ENCODE results near the gene PTPN2.
A peak's percentile ranks its signal among the peaks of the same experiment; 100 is the strongest.
"Not testable (repeated sequence)": the region's sequence is repeated elsewhere in the genome, so short reads cannot be mapped to it uniquely, and the experiment has no call there.

The PTPN2 gene

DNA sequence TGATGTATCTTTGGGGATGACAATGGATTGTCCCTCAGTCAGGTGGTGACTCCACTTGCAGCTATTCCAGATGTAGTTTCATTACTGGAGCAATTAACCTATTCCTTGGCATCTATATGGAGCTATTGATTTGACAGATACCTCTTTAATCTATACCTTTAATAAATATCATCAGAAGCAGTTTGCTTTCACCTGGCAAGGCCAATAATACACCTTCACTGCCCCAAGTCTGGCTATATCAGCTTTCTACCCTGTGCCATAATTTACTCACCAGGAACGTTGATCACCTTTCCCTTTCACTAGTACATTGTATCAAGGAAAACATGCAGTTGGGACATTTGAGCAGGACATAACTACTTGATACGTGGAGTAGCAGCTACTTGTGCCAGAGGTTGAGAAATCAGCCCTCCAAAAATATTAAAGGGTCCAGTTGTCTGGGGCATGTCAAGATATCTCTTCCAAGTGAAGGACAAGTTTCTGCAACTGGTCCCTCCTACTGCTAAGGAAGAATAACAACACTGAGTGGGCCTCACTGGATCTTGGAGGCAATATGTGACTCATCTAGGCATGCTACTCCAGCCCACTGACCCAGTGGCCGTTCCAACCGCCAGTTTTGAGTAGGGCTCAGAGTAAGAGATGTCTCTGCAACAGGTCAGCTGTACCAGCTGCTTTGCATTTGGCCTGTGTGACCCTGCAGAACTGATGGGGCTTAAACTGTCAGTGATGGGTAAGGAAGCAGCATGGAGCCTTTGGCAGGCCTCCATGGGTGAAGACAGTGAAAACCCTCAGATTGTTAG lies 114.2 kb downstream of the PTPN2 start:
- no peak for DNase-seq

DNA sequence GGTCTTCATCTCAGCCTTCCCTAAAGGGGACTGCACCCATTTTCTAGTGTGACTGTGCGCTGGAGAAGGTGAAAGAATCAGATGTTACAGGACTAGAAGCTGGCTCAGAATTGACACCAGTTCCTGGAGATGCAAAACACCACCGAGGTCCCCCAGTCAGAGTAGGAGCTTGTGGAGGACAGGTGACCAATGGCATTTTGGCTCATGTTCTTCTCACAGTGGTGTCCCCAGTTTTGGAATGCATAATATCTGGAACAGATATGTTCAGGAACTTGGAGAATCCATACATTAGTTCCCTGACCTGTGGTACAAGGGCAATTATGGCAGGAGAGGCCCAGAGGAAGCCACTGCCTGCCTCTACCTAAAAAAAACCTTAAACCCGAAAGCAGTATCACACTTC lies 114.9 kb downstream of the PTPN2 start:
- DNase-seq: no peak

DNA sequence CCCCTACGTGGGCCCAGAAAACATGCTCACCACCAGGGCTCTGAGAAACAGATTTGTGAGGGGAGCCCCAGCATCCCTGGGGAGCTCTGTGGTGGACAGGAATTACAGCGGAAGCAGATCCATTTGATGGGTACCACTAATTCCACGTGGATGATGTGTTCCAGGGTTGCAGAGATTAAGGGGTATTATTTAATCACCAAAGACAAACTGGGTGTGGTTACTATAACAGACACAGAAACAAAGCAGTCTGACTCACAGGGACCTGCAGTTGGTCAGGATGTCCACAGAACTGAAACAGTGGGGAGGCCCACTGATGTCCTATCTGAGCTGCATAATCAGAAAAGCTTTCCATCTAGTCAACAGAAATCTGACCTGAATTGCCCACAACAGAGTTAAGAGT lies 115.4 kb downstream of the PTPN2 start:
- DNase-seq: no peak

DNA sequence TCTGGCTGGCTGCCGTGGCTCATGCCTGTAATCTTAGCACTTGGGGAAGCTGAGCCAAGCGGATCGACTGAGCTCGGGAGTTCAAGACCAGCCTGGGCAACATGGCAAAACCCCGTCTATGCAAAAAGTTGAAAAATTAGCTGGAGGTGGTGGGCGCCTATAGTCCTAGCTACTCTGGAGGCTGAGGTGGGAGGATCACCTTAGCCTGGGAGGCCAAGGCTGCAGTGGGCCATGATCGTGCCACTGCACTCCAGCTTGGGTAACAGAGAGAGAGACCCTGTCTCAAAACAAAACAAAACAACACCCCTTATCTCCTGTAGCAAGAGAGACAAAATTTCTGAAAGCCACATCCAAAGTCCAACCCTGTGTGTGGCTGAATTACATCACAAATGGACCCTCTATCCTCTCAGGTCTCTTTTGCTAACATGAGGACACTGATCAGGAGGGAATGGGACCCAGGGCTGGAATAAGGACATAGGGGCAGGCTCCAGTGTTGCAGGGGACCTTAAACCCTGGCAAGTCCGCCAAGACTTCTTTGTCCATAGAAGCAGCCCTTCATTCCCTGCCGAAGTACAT lies 116.4 kb downstream of the PTPN2 start:
- no peak for DNase-seq

DNA sequence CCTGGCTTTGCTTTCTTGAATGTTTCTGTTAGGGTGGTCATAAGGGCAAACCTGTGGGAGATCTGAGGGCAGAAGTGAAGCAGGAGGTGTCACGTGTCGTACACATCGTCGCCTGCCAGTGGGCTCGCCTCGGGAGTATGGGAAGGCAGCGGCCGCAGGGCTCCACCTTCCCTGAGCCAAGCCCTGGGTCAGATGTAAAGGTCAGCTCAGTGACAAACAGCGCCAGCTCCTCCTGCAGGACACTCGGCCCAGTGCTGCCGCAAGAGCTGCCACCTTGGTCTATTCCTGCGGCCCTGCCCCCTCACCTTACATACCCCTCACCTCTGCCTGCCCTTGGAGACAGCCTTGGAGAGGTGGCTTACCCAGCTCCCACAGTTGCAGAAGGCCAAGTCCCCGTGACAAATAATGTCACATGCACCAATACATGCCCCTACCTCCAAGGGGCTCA lies 117.0 kb downstream of the PTPN2 start:
- DNase-seq: no peak

DNA sequence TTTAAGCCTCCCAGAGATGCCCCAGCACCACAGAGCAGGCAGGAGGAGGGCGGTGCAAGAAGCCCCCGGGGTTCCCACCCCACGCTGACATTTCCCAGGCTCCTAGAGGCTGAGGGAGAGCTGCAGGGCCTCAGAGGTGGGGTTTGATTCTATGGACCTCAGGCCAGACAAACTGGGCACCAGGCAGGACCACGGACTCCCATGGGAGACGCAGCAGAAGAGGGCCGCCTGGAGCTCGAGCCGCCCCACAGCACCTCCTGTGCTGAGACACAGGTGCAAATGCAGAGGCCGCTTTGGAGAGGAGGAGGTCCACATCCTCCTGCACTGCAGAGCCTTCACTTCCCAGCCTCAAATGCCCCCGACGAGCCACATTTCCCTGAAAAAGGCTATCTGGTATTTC lies 118.5 kb downstream of the PTPN2 start:
- DNase-seq: no peak

DNA sequence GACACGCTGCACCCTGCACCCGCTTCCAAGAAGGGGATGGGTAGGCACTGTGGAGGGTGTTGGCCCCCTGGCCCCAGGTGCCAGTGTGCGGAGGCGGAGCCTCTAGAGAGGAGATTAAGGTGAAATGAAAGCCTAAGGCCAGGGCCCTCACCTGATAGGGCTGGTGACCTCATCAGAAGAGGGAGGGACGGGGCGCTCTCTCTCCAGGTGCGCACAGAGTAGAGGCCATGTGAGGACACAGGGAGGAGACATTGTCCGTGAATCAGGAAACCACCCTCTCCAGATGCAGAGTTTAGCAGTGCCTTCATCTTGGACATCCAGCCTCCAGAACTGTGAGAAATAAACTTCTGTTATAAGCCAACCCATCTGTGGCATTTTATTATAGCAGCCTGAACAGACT lies 118.9 kb downstream of the PTPN2 start:
- no peak for DNase-seq

DNA sequence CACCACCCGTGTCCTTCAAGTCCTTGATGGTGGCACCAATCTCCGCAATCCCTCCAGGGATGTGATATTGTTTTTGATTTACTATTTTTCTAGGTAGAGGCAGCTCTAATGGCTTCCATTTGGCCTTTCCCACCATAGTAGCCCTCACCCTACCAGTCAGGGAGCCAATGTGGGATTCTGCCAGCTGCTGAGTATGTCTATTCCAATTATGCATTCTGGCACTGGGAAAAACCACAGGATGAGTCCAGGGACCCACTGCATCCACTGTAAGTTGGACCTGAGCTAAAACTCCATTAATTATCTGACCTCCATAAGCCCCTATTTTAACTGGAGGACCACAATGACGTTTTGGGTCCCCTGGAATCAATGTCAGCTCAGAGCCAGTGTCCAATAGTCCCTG lies 125.5 kb downstream of the PTPN2 start:
- not testable (repeated sequence) for DNase-seq

DNA sequence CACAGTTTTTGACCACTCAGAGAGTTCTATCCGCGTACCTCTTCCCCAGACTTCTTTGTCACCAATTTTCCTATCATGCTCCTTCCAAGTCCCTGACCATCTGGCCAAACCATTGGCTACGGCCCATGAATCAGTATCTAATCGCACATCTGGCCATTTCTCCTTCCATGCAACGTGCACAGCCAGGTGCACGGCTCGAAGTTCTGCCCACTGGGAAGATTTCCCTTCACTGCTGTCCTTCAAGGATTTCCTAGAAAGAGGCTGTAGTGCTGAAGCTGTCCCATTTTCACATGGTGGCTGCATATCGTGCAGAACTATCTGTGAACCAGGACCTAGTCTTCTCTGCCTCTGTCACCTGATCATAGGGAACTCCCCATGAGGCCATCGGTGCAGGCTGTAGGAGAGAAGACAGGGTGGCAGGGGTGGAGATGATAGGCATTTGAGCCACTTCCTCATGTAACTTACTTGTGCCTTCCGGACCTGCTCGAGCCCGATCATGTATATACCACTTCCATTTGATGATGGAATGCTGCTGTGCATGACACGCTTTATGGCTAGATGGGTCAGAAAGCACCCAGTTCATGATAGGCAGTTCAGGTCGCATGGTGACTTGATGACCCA lies 127.3 kb downstream of the PTPN2 start:
- not testable (repeated sequence) for DNase-seq

DNA sequence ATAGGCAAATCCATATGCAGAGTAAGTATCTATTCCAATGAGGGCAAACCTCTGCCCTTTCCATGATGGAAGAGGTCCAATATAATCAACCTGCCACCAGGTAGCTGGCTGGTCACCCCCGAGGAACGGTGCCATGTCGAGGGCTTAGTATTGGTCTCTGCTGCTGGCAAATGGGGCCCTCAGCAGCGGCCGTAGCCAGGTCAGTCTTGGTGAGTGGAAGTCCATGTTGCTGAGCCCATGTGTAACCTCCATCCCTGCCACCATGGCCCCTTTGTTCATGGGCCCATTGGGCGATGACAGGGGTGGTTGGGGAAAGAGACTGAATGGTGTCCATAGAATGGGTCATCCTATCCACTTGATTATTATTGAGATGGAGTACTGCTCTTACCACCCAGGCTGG lies 128.4 kb downstream of the PTPN2 start:
- DNase-seq: not testable (repeated sequence)

DNA sequence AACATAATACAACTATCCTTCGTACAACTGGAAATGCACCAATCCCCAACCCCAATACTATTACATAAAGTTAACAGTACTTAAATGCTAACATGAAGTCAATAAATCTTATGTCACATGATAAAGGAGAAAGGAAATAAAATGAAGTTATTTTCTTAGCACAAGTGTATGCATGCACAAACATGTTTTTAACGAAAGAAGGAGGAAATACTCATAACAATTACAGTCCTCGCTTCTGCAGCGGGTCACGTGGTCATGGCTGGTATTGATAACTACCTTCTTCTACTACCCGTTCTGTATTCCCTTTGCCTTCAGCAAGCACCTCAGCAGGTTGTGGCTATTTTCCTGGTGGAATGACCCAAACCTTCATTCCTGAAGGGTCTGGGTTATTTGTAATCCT lies 129.5 kb downstream of the PTPN2 start:
- no peak for DNase-seq

DNA sequence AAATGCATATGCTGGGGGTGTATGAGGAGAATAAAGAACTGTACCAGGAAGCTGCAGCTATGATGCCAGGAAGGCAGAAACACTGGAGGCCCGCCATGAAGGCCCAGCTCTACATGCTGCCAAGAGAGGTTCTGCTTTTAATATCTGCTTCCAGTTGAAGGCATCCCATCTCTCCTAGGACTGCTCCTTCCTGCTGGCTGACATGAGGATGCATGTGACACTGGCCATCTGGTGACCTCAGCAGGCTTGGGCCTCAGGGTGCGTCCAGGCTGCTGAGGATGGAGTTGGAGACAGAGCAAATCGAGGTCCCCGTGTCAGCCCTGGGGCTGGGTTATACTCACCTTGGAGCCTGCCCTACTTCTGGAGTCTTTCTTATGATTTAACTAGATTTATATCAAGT lies 132.1 kb downstream of the PTPN2 start:
- no peak for DNase-seq

DNA sequence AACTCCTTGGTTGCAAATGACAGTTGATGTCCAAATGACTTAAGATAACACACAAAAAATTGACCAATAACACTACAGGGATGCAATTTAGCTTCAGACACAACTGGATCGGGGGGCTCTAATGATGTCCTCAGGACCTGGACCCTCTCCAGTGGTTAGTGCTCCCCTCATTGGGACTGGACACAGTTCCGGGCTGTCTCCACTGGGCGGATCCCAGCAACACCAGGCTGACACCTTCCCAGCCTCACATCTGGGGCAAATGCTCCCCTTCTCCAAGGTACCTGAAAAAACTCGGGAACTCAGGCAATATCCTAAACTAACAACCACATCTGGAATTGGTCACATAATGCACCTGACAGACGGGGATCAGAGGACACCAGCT lies 132.5 kb downstream of the PTPN2 start:
- no peak for DNase-seq

DNA sequence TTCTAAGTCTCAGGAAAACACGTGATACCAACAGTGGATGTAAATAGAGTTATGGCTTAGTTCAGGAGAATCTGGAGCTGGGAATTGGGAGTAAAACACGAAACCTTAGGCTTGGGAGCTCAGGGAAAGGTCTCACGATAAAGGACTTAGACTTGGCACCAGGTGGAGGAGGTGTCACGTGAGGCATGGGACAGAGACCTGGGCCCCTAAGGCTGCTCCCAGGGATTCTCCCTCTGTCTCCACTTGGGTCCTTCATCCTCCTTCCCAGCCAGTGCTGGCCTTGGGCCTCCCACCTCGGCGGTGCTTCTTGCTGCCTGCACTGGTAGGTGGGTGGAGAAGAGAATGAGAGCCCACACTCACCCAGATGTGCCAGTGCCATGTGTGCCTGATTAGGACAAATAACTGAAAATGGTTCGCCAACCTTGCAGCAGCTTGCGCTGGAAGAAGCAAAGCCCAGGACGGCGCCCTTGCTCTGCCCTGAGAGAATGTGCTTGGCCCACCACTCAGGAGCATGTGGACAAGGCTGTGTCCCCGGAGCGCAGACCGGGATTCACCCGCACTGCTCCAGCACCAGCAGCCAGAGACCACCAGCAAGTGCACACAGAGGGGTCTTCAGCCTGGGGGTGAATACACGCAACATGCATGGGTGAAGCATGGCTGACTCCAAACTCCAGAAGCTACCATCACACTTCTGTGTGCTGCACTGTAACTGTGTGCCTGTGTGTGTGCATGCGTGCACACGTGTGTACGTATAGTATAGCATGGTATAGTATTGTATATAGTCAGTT lies 133.1 kb downstream of the PTPN2 start:
- DNase-seq: no peak

DNA sequence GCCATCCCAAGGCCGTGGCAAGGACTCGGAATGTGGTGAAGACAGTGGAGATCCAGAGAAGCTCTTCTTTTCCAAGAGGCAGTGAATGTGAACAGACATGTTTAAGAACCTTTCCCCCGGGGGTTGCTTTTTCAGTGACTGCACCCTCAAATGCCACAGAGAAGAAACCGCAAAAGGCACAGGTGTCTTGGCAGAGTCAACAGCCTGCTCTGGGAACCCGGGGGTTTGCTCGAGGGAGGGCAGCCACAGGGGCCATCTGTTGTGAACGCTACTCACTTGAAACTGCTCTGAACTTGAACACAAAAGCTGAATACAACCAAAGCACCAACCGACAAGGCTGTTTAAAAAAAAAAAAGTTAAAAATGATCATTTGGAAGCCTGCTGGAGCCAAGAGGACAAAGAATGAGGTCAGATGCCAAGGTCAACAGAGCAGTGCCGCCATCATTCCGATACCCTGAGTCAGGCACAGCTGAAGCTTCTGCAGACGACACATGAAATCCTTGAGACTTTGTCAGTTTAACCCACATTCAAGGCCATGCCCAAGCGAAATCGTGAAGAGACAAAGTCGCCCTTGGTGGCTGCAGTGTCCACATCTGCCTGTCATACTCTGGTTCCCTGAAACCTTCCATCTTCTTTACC lies 133.8 kb downstream of the PTPN2 start:
- DNase-seq: no peak

DNA sequence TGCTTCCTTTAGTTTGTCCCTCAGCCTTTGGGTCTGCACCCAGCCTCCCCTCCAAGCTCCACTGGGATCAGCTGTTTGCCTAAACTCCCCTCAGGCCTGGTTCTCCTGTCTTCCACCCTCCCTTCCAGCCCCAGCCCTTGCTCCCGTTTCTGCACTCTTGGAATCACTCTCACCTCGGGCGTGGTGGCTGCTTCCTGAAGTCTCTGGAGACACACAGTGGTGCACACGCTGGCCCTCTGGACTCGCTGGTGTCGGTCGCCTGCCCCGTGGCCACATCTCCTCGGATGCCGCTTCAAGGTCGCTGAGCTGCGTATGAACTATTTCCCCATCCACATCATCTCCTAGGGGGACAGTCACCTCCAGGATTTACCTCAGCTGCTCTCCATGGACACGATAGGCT lies 134.9 kb downstream of the PTPN2 start:
- DNase-seq: no peak

DNA sequence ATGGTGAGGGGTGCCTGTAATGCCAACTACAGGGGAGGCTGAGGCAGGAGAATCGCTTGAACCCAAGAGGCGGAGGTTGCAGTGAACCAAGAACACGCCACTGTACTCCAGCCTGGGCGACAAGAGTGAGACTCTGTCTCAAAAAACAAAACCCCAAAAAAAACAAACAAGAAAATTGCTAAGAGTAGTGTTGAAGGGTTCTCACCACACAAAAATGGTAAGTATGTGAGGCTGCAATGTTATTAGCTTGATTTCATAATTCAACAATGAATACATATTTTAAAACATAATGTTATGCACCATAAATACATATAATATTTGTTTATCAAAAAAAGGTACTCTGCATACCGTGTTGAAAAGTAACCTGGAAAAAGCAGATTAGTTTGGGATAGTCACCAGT lies 135.4 kb downstream of the PTPN2 start:
- no peak for DNase-seq

DNA sequence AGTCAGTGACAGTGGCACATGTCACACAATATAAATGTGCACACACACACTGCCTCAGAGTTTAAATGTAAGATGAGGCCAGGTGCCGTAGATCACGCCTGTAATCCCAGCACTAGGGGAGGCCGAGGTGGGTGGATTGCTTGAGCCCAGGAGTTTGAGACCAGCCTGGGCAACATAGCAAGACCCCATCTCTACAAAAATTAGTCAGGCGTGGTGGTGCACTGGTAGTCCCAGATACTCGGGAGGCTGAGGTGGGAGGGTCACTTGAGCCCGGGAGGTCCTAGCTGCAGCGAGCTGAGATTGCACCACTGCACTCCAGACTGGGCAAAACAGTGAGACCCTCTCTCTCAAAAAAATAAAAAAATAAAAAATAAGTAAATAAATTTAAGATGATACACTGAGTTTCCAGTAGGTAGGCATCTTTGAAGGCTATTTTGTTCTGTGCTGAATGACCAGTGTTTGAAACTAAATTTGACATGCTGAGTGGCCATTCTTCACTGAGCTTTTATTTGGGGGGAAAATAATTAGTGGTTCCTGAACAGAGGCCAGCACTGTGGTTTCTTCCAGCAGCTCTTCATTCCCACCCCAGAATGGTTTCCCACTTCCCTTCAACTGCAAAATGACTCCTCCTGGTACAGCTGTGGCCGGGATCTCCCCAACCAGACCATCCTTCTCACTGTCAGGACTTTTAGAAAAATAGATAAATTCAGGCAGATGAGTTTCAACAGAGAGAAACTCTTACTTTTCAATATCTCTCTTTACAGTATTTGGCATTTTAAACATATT lies 136.3 kb downstream of the PTPN2 start:
- DNase-seq: no peak

DNA sequence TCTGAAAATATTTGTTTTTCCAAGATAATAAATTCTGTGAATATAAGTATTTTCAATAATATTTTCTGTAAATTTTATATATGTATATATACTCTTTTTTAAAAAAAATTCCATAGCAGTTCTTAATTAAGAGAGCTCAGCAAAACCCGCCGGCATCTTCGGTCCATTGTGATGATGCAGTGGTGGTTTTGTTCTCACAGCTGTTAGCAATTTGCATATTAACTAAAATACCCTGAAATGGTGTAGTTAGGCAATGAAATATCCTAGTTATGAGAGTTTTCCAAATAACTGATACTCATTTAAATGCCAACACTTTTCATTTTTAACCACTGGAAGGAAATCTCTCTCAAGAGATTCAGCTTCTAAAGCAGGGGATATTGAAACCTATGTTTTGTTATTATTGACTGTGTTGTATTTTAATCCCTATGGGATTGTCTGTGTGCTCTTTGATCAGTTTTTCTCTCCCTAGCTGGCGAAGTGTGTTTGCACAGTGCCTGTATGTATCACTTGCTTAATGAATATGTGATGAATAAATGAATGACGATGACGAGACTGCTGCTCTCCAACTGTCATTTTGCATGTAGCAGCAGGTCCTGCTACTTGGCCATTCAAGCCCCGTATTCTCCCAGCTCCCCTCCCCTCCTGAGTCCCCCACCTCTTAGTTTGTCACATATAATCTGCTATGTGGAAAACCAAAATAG lies 138.8 kb downstream of the PTPN2 start:
- no peak for DNase-seq

DNA sequence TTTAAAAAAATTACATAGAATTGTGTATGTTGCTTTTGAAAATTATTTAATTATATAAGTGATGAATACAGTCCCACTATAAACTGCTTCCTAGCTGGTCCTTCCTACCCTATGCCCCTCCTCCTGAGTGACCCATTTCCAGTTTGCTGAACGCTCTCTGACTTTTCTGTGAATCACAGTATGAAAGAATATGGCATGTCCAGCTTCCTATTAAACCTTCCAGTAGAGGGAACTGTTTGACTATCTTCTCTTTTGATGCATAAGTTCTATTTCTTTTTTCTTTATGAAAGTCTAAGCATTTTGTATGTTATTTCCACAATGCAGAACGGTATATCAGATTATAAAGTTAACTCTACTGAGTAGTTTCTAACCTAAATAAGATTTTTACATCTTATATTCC lies 139.9 kb downstream of the PTPN2 start:
- DNase-seq: peak; percentile 34

DNA sequence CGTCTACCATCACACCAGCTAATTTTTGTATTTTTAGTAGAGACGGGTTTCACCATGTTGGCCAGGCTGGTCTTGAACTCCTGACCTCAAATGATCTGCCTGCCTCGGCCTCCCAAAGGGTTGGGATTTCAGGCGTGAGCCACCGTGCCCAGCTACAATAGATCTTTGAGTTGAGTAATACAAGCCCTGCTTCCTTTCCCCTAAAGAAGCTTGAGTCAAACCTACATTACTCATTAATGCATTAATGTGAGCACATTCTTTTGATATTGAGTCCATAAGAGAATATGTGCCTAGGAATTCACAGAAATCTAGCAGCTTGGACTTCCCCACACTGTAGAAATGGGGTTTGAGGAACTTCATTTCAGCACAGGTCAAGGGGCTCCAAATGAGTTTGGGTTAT lies 141.6 kb downstream of the PTPN2 start:
- DNase-seq: no peak
